Ectodermal cell (in vitro differentiated cells): ENCODE data around the gene LBX2.
A peak's percentile ranks its signal among the peaks of the same experiment; 100 is the strongest.

Experiments used
- H3K27ac ChIP-seq: 2 replicates; pipeline ENCODE4 v1.7.0; 2013; ENCODE audit warnings: mild to moderate bottlenecking, low read depth, low read length; ENCODE audit not compliant: insufficient read depth, poor library complexity, severe bottlenecking
- H3K27me3 ChIP-seq: 2 replicates; pipeline ENCODE4 v1.7.0; 2013; ENCODE audit warnings: mild to moderate bottlenecking, low read length; ENCODE audit not compliant: insufficient read depth, control insufficient read depth, poor library complexity, severe bottlenecking
- H3K36me3 ChIP-seq: one replicate; pipeline ENCODE4 v1.7.0; 2013; ENCODE audit warnings: low read length; ENCODE audit not compliant: control insufficient read depth, insufficient read depth
- H3K4me1 ChIP-seq: one replicate; pipeline ENCODE4 v1.7.0; 2013; ENCODE audit warnings: low read length; ENCODE audit not compliant: control insufficient read depth, insufficient read depth
- H3K4me3 ChIP-seq: 2 replicates; pipeline ENCODE4 v1.7.0; 2013; ENCODE audit warnings: low read depth, low read length, control low read depth; ENCODE audit not compliant: insufficient read depth
- H3K9me3 ChIP-seq: 2 replicates; pipeline ENCODE4 v1.7.0; 2013; ENCODE audit warnings: mild to moderate bottlenecking, low read length, moderate library complexity; ENCODE audit not compliant: control insufficient read depth
- WGBS, 2 experiments: methylation state at CpG; one replicate each; pipeline ENCODE4 v1.1.7; 2013; ENCODE audit warnings: missing lambda C conversion rate in 2 of 2; 5-methylcytosine and 5-hydroxymethylcytosine counted together

Gene LBX2

GRCh38 chr2:74535440-74535965 lies 36.1 kb upstream of the LBX2 start:
- WGBS, 2 experiments = 95 to 97% methylated on average over 10 of the region's 10 CpGs
- no peaks in the 10 kb centered on the region for H3K9me3 ChIP-seq
- H3K27me3 ChIP-seq = no peaks in the 10 kb centered on the region
- H3K4me3 ChIP-seq = no peak overlapping the region
- peaks cover 8% of the 10 kb centered on the region for H3K36me3 ChIP-seq
- H3K27ac ChIP-seq = no peak overlapping the region
- H3K4me1 ChIP-seq = no peaks in the 10 kb centered on the region

- Histone ChIP-seq H3K36me3 (peaks cover 8% of the 10 kb centered on the region), H3K4me3 (no peak overlapping the region), H3K9me3 (no peaks in the 10 kb centered on the region), H3K4me1 (no peaks in the 10 kb centered on the region), H3K27ac (no peak overlapping the region), H3K27me3 (no peaks in the 10 kb centered on the region)
- 95% methylated on average over 12 of the region's 12 CpGs for WGBS, 2 experiments
Measured at GRCh38 chr2:74534411-74534810, 35.0 kb upstream of the LBX2 start.

- Histone ChIP-seq H3K27me3 (no peaks in the 10 kb centered on the region), H3K9me3 (no peaks in the 10 kb centered on the region), H3K36me3 (peaks cover 8% of the 10 kb centered on the region), H3K4me1 (peaks cover 4% of the 10 kb centered on the region), H3K4me3 (no peak overlapping the region), H3K27ac (no peak overlapping the region)
- WGBS, 2 experiments = 92 to 96% methylated on average over 4 of the region's 4 CpGs
Measured at GRCh38 chr2:74533464-74533863, 34.1 kb upstream of the LBX2 start.

GRCh38 chr2:74532222-74532621 lies 32.8 kb upstream of the LBX2 start:
- Histone ChIP-seq H3K4me1 (peaks cover 8% of the 10 kb centered on the region), H3K9me3 (no peaks in the 10 kb centered on the region), H3K36me3 (peaks cover 17% of the 10 kb centered on the region), H3K4me3 (no peak overlapping the region), H3K27ac (no peak overlapping the region), H3K27me3 (no peaks in the 10 kb centered on the region)

DNA sequence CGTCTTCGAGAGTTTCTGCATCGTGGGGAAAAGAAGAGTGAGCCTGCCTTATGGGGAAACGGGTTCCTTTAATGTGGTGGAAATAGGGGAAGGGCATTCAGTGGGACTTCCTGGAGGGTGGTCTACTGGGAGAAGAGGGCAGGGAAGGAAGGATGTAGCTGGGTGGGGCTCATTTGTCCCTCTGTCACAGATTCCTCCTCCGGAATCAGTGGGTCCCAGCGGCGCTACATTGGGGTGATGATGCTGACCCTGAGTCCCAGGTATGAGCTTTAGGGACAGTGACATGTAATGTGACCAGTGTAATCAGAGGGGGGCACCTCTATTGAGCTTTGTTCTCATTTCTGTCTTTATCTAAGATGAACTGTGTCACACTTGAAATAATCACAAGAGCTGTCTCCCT lies 32.3 kb upstream of the LBX2 start:
- peaks cover 8% of the 10 kb centered on the region for H3K4me1 ChIP-seq
- no peaks in the 10 kb centered on the region for H3K9me3 ChIP-seq
- peaks cover 23% of the 10 kb centered on the region for H3K36me3 ChIP-seq
- H3K27me3 ChIP-seq = no peaks in the 10 kb centered on the region
- H3K27ac ChIP-seq = no peak overlapping the region
- no peak overlapping the region for H3K4me3 ChIP-seq
- 88 to 89% methylated on average over 7 of the region's 7 CpGs for WGBS, 2 experiments

- Histone ChIP-seq H3K4me1 (peaks cover 8% of the 10 kb centered on the region), H3K36me3 (peaks cover 26% of the 10 kb centered on the region), H3K9me3 (no peaks in the 10 kb centered on the region), H3K27me3 (no peaks in the 10 kb centered on the region), H3K27ac (no peak overlapping the region), H3K4me3 (peak overlapping the region; percentile 97)
- 13 to 15% methylated on average over 54 of the region's 54 CpGs for WGBS, 2 experiments
Measured at GRCh38 chr2:74530239-74531187, 31.1 kb upstream of the LBX2 start.

DNA sequence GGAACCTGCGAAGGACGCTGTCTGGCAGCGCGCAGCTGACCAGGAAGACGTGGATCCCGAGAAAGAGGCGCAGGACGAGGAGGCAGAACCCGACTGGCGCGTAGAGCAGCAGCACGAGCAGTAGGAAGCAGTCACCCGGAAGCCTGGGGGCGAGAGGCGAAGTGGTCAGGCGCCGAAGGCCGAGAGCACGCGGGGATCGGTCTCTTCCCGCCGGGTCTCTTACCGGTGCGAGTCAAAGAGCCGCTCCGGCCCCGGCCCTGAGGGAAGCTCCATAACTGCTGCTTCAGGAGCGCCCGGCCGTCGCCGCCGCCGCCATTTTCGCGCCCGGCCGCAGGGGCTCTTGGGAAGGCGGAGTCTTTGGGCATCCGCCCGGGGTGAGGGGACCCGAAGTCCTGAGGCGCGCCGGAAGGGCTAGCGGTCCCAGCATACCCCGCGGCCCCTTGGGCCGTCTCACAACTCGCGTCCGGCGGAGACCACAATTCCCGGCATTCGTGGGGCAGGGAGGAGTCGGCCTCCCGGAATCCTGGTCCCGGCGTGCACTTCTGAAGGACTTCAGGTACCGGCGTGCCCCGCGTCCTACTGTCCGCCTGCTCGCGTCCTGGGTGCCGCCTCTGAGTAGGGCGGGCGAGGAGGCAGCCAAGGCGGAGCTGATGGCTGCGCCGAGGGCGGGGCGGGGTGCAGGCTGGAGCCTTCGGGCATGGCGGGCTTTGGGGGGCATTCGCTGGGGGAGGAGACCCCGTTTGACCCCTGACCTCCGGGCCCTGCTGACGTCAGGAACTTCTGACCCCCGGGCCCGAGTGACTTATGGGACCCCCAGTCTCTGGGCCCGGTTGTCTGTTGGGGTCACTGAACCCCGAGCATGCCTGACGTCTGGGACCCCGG lies 30.2 kb upstream of the LBX2 start, which contains the start of the genes AUP1 and HTRA2:
Gene AUP1, minus strand, starts transcription at position 350 of the 882 bp plus-strand sequence. Its CDS starts 77 bp downstream, at position 273.
Gene HTRA2, plus strand, starts transcription at position 577 of the 882 bp plus-strand sequence. Its CDS starts 74 bp downstream, at position 651.
- H3K36me3 ChIP-seq = peaks cover 26% of the 10 kb centered on the region
- no peak within 1 kb of the TSS for H3K27ac ChIP-seq

GRCh38 chr2:74528600-74529356 lies 29.4 kb upstream of the LBX2 start:
- Histone ChIP-seq H3K9me3 (no peaks in the 10 kb centered on the region), H3K4me3 (peak overlapping the region; percentile 97), H3K36me3 (peaks cover 26% of the 10 kb centered on the region), H3K27ac (no peak overlapping the region), H3K27me3 (no peaks in the 10 kb centered on the region), H3K4me1 (peaks cover 8% of the 10 kb centered on the region)
- 15 to 18% methylated on average over 28 to 29 of the region's 29 CpGs for WGBS, 2 experiments

More for the DNA sequence above, 30.2 kb upstream of the LBX2 start, which contains the start of the genes AUP1 and HTRA2:
- Histone ChIP-seq H3K27me3 (no peaks in the 10 kb centered on the region), H3K4me3 (peak within 1 kb of the TSS; percentile 97), H3K4me1 (peaks cover 8% of the 10 kb centered on the region), H3K9me3 (no peaks in the 10 kb centered on the region)
- WGBS, 2 experiments = 0% methylated on average over 87 of the region's 87 CpGs

- 94 to 95% methylated on average over 9 of the region's 9 CpGs for WGBS, 2 experiments
- H3K36me3 ChIP-seq = peaks cover 23% of the 10 kb centered on the region
- no peak overlapping the region for H3K4me3 ChIP-seq
- H3K9me3 ChIP-seq = no peaks in the 10 kb centered on the region
- H3K27me3 ChIP-seq = no peaks in the 10 kb centered on the region
- H3K4me1 ChIP-seq = peaks cover 8% of the 10 kb centered on the region
- H3K27ac ChIP-seq = no peak overlapping the region
Measured at GRCh38 chr2:74527741-74528140, 28.3 kb upstream of the LBX2 start.
